Transverse colon (tissue), 4 donors: ENCODE data around the gene TADA2B. TPM values are rescaled to one million over a fixed set of nuclear protein-coding genes. Genes with fewer than 3 reads are reported as not detected.

Experiments
- DNase-seq: peaks from one replicate; pipeline ENCODE4 v3.0.0-alpha.2; 2019
- H3K27ac ChIP-seq, 4 donors: fragments of 200-600 bp; sonication (generic); 2 replicates each; pipeline ENCODE4 v1.5.1; 2016 to 2018; ENCODE audit warnings: inconsistent platforms in 4 of 4
- H3K27me3 ChIP-seq: fragments of 200-600 bp; sonication (generic); 2 replicates; pipeline ENCODE4 v1.5.1; 2017; ENCODE audit warnings: inconsistent platforms
- H3K36me3 ChIP-seq, 4 donors: fragments of 200-600 bp; sonication (generic); 2 replicates each; pipeline ENCODE4 v1.5.1; 2017 to 2019; ENCODE audit warnings: inconsistent platforms in 4 of 4
- H3K4me1 ChIP-seq, 4 donors: fragments of 200-600 bp; sonication (generic); 2 replicates each; pipeline ENCODE4 v1.5.1; 2017 to 2020; ENCODE audit warnings: inconsistent platforms in 4 of 4
- H3K4me3 ChIP-seq, 4 donors: fragments of 200-600 bp; sonication (generic); 1 replicate in 1 of 4; 2 replicates in 3 of 4; pipeline versions ENCODE4 v1.5.1 to v1.6.1; 2017 to 2019; ENCODE audit warnings: inconsistent platforms in 4 of 4
- H3K9me3 ChIP-seq, 2 donors: fragments of 200-600 bp; sonication (generic); 2 replicates each; pipeline ENCODE4 v1.5.1; 2017 to 2019; ENCODE audit warnings: inconsistent platforms in 2 of 2
- CTCF ChIP-seq, 5 experiments: fragments of 200-600 bp in 3 of 5; fragments of 450-650 bp in 2 of 5; sonication (generic) in 3 of 5; IDR thresholded peaks; 1 replicate in 2 of 5; 2 replicates in 3 of 5; pipeline ENCODE4 v1.5.1; 2016 to 2017; ENCODE audit warnings: antibody characterized with exemption in 5 of 5, inconsistent platforms in 3 of 5, mild to moderate bottlenecking in 2 of 5, moderate library complexity in 1 of 5
- EP300 ChIP-seq: sonication (generic); formaldehyde crosslinking; IDR thresholded peaks from one replicate; pipeline ENCODE4 v1.6.1; 2017; ENCODE audit warnings: antibody characterized with exemption, low read depth
- POLR2A ChIP-seq: fragments of 450-650 bp; IDR thresholded peaks from one replicate; pipeline ENCODE4 v1.6.1; 2016; ENCODE audit warnings: antibody characterized with exemption, mild to moderate bottlenecking, moderate library complexity
- POLR2AphosphoS5 ChIP-seq, 3 donors: sonication (generic); formaldehyde crosslinking; IDR thresholded peaks; one replicate each; pipeline ENCODE4 v1.6.1; 2016; ENCODE audit warnings: antibody characterized with exemption in 3 of 3
- WGBS, 2 donors: methylation state at CpG; one replicate each; pipeline ENCODE4 v1.1.5; 2018; ENCODE audit warnings: low coverage in 1 of 2; 5-methylcytosine and 5-hydroxymethylcytosine counted together
- in situ Hi-C, 4 donors: fragments of 200-750 bp; cut with MboI; loops; one replicate each; pipeline versions ENCODE4 v1.15.0 to v1.15.1; 2017; ENCODE audit warnings: low sequenced_read_pairs in 3 of 4, low pct_ligation_motif_present in 1 of 4, low pct_unique_long_range_greater_than_20kb in 1 of 4
- intact Hi-C: fragments of 100-400 bp; cut with DNase I; formaldehyde crosslinking; loops from one replicate; pipeline ENCODE4 v1.15.1; 2023; ENCODE audit warnings: low total_unique reads
- total RNA-seq, 4 donors: library from RNA; depleted of rRNA; stranded (reverse); fragments of >200 nt; gene quantifications; one replicate each; pipeline ENCODE4 v1.1.0, GENCODE V29; 2016

The TADA2B gene
- total RNA-seq, 4 donors from 2014 or later: 18.7 to 31.8 (median 27.4) TPM

DNA sequence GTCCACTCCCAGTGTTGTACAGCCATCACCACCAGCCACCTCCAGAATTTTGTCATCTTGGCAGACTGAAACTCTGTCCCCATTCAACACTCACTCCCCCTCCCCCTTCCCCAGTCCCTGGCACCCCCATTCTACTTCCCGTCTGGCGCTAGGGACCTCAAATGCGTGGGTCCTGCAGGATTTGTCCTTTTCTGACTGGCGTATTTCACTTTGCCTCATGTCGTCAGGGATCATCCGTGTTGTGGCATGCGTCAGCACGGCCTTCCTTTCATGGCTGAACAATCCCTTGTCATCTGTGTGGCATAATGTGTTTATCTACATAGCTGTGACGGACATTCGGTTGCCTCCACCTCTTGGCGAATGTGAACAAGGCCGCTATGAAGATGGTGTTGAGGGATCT lies 5.5 kb downstream of the TADA2B start:
- in situ Hi-C loops: no loop called here
- TF ChIP-seq EP300: no peak
- Histone ChIP-seq H3K9me3 (no peaks in the 10 kb centered on the region), H3K4me1 (peaks cover 17 to 39% (median 29%) of the 10 kb centered on the region in 4 donors), H3K4me3 (no peak overlapping the region), H3K27me3 (no peaks in the 10 kb centered on the region), H3K36me3 (no peaks in the 10 kb centered on the region), H3K27ac (no peak overlapping the region)
- DNase-seq: no peak
- WGBS, 2 donors: 94% methylated on average over 12 of the region's 12 CpGs; no CpG with 5 or more reads in 1 of the 2 donors
- intact Hi-C loops: no loop called here

GRCh38 chr4:7049295-7049694 lies 6.1 kb downstream of the TADA2B start:
- no peaks in the 10 kb centered on the region for H3K27me3 ChIP-seq
- WGBS, 2 donors: 94% methylated on average over 4 of the region's 4 CpGs; no CpG with 5 or more reads in 1 of the 2 donors
- TF ChIP-seq POLR2A (no peak), CTCF (IDR thresholded peaks at IDR 0.05) (no peak), EP300 (no peak), POLR2AphosphoS5 (IDR thresholded peaks at IDR 0.05) (no peak)
- H3K4me3 ChIP-seq: no peak overlapping the region
- peaks cover 17 to 39% (median 27%) of the 10 kb centered on the region in 4 donors for H3K4me1 ChIP-seq
- peaks cover 0 to 3% (median 2%) of the 10 kb centered on the region in 4 donors for H3K36me3 ChIP-seq
- H3K27ac ChIP-seq: no peak overlapping the region
- no peaks in the 10 kb centered on the region for H3K9me3 ChIP-seq
- intact Hi-C loops (no loop called here), in situ Hi-C loops (no loop called here)
- DNase-seq: no peak

GRCh38 chr4:7049739-7050138 lies 6.6 kb downstream of the TADA2B start:
- in situ Hi-C loops (loop anchor here in 2 of 4 donors (25.0 kb wide), 3 partner anchors 162 to 337 kb away; partner anchors contain the start of genes BLOC1S4 (in 1 of the 2) and MRFAP1L1 (in 1 of the 2)), intact Hi-C loops (no loop called here)
- Histone ChIP-seq H3K4me3 (no peak overlapping the region), H3K36me3 (peaks cover 0 to 8% (median 4%) of the 10 kb centered on the region in 4 donors), H3K9me3 (no peaks in the 10 kb centered on the region), H3K4me1 (peaks cover 14 to 34% (median 24%) of the 10 kb centered on the region in 4 donors), H3K27me3 (no peaks in the 10 kb centered on the region), H3K27ac (no peak overlapping the region)
- no peak for TF ChIP-seq POLR2AphosphoS5 (IDR thresholded peaks at IDR 0.05)
- no peak for TF ChIP-seq EP300
- DNase-seq: no peak
- 91% methylated on average over 11 of the region's 11 CpGs; no CpG with 5 or more reads in 1 of the 2 donors for WGBS, 2 donors

DNA sequence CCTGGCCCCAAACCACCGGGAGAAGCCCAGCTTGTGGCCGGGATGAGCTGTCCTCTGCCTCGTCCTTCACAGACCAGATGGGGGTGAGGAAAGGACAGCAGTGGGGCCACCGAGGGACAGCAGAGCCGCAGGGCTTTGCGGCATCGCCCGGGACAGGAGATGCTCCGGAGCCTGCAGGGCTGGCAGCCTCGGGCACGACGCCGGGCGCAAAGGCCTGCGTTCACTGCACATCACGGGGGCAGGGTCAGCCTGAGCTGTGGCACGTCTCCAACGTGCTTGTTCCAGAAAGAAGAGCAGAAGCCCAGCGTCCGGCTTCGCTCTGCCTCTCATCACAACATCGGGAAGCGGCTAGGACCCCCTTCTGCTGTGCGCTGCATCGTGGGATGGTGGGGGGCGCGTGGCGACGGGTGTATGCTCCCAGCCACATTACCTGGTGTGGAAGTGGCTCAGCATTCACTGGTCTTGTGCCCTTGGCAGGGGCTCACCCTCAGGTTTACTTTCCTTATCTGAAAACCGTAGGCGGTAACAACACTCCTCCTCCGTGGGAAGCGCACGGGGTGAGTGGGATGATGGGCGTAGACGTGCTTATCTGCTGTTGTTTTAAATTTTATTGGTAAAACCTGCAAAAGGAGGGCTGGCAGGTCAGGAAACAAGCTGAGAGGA lies 7.4 kb downstream of the TADA2B start:
- peaks cover 5 to 25% (median 15%) of the 10 kb centered on the region in 4 donors for H3K4me1 ChIP-seq
- H3K9me3 ChIP-seq: no peaks in the 10 kb centered on the region
- DNase-seq: no peak
- H3K4me3 ChIP-seq: no peak overlapping the region
- TF ChIP-seq POLR2AphosphoS5 (IDR thresholded peaks at IDR 0.05): no peak
- no peak for TF ChIP-seq EP300
- no peak for TF ChIP-seq POLR2A
- TF ChIP-seq CTCF (IDR thresholded peaks at IDR 0.05): no peak
- in situ Hi-C loops: loop anchor here in 2 of 4 donors (25.0 kb wide), 3 partner anchors 163 to 338 kb away; partner anchors contain the start of genes BLOC1S4 (in 1 of the 2) and MRFAP1L1 (in 1 of the 2)
- H3K27ac ChIP-seq: no peak overlapping the region
- peaks cover 0 to 15% (median 6%) of the 10 kb centered on the region in 4 donors for H3K36me3 ChIP-seq
- intact Hi-C loops: no loop called here
- 88 to 90% methylated on average over 12 to 36 of the region's 36 CpGs for WGBS, 2 donors
- no peaks in the 10 kb centered on the region for H3K27me3 ChIP-seq

- in situ Hi-C loops (loop anchor here in 2 of 4 donors (25.0 kb wide), 3 partner anchors 164 to 339 kb away; partner anchors contain the start of genes BLOC1S4 (in 1 of the 2) and MRFAP1L1 (in 1 of the 2)), intact Hi-C loops (no loop called here)
- DNase-seq: no peak
- no peaks in the 10 kb centered on the region for H3K9me3 ChIP-seq
- peaks cover 1 to 20% (median 10%) of the 10 kb centered on the region in 4 donors for H3K4me1 ChIP-seq
- H3K36me3 ChIP-seq: peaks cover 0 to 18% (median 7%) of the 10 kb centered on the region in 4 donors
- no peak overlapping the region for H3K27ac ChIP-seq
- TF ChIP-seq CTCF (IDR thresholded peaks at IDR 0.05): no peak
- H3K27me3 ChIP-seq: no peaks in the 10 kb centered on the region
- 90% methylated on average over 12 of the region's 12 CpGs; no CpG with 5 or more reads in 1 of the 2 donors for WGBS, 2 donors
- H3K4me3 ChIP-seq: no peak overlapping the region
Observed at GRCh38 chr4:7051144-7051495, 7.9 kb downstream of the TADA2B start.
